GM19452 (cell line): Measurements from ENCODE around the gene SNRNP27.

Experiments
- ATAC-seq: cut with Tn5 transposase; IDR thresholded peaks from one replicate; pipeline ENCODE4 v1.9.1; 2021; ENCODE audit not compliant: unreplicated experiment

The SNRNP27 gene

GRCh38 chr2:69914950-69915945 is 21.5 kb downstream of the SNRNP27 start, which contains the start of gene MXD1:
Gene MXD1, plus strand, starts transcription at chr2:69915109. Its CDS starts 222 bp downstream, at chr2:69915331.
- ATAC-seq: no peak

DNA sequence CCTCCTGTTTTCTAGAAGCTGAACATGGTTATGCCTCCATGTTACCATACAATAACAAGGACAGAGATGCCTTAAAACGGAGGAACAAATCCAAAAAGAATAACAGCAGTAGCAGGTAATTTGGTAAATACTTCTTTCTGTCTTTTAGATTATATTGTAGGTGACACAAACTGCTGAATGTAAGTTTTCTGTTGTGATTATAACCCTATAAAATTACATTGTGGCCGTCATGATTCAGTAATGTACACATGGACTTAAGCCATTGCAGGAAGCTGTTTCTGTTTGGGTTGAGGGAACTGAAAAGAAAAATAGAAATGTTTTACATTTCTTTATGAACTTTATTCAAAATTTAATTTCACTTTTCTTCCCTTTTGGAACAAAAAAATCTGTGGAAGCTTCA is 22.4 kb downstream of the SNRNP27 start:
- ATAC-seq: no peak

GRCh38 chr2:69917852-69918251 is 24.1 kb downstream of the SNRNP27 start:
- ATAC-seq: no peak

DNA sequence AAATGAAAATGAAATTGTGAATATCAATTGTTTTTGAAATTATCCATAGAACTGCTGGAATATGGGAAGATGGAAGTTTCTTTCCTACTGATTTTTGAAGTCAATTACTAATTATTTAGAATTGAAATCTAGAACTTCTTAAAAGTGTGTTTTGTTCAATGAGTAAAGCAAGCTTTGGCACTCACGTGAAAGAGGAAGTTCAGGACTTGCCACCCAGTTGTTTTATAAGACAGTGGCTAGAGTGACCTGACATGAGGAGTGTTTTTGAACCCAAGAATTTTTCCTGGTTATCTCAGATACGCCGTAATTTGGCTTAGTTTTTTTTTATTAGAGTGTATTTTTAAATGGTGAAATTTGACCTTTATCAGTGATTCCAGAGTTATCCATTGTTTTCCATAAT is 24.6 kb downstream of the SNRNP27 start:
- no peak for ATAC-seq

- no peak for ATAC-seq
These were observed 29.4 kb downstream of the SNRNP27 start for GRCh38 chr2:69923116-69923515.

- ATAC-seq: no peak
These were observed 33.2 kb downstream of the SNRNP27 start for GRCh38 chr2:69926849-69927515.

DNA sequence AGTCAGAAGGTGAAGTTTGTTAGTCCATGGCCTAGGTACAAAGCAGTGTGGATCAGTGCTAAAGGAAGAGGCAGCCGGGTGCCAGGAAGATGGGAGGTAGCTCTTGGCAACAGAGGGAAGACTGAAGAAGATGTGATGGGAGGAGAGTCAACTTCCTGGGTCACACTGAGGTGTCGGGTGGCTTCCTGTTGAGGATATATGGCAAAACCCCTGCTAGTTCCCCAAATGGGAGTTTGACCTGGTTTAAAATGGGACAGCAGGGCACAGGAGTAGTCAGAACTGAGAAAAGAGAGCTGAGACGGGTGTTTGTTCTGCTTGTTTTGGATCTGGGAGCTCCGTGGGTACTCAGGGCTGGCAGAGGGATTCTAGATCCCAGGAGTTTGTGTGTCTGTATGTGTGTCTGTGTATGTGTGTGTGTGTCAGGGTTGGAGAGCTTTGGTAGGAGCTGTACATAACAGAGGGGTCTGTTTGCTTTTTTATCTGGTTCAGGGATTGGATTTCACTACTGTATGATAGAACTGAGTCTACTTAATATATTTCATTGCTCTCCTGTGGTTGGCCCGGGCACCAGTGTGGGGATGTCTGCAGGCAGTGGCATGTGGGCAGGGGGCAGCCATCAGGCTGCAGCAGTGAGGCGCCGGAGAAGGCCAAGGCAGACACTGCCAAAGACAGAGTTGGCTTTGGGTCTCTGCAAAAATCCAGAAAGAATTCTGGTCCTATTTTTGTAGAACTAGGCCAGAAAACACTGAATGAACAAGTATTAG is 38.3 kb downstream of the SNRNP27 start:
- no peak for ATAC-seq

DNA sequence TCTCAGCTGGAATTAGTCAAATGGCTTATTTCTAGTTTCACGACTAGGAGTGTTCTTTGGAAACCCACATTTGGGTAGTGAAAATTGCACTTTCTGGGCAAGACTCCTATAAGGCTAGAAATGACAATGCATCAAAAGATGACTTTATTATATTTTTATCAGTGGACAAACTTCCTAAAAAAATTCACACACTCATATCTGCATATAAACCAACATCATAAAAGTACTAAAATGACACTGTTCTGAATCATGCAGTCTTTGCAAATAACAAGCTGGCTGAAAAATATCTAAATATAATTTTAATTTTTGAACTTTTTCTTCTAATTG is 38.8 kb downstream of the SNRNP27 start:
- ATAC-seq: no peak

DNA sequence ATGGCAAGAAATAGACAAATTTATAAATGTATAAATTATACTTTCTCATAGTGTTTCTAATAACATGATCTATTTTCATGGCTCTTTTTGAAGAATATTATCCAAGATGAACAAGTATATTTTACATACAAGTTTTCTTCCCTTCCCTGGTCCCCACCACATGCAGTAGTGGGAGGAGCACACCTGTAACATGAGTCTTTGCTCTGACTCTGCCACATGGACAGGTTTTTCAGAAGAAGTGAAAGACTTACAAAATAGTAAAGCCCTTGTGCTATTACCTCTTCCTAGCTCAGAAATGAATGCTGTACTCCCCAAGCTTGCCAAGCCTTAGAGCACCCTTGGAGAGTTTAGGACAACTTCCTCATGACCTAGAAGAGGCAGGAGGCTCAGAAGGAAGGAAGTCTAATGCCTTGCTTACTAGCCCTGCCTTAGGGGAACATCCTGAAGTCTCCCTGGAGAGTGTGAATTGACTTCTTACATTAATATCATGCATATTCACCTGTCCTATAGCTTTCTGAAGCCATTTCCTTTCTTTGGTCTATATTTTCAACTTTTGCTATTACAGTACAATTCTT is 39.6 kb downstream of the SNRNP27 start:
- no peak for ATAC-seq

GRCh38 chr2:69933839-69934613 is 40.3 kb downstream of the SNRNP27 start:
- ATAC-seq: no peak

DNA sequence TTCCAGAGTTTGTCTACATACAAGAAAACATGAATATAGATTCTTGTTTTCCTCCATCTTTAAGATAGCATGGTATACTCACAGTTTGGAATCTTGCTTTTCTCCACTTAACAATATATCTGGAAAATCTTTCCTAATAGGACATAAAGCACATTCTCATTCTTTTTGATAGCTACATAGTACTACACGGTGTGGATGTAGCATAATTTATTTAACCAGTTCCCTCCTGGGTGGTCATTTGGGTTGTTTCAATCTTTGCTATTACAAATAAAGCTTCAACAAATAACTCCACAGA is 40.8 kb downstream of the SNRNP27 start:
- no peak for ATAC-seq

DNA sequence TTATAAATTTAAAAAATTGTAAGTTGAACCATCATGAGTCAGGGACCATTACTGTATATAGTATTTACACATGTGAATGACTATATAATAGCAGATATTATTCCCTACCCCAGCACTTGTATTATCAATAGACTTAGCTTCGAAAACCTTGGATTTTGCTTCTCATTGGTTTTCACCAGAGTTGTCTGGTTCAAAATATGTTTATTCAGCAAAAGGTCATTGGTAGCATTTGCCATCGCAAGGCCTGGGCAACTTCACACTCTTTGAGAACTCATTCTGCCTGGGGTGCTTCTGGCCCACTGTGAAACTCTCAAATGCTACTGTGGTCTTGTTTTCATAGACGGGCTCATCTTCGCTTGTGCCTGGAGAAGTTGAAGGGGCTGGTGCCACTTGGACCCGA is 41.3 kb downstream of the SNRNP27 start:
- ATAC-seq: no peak

GRCh38 chr2:69936906-69937305 is 43.1 kb downstream of the SNRNP27 start:
- ATAC-seq: no peak

DNA sequence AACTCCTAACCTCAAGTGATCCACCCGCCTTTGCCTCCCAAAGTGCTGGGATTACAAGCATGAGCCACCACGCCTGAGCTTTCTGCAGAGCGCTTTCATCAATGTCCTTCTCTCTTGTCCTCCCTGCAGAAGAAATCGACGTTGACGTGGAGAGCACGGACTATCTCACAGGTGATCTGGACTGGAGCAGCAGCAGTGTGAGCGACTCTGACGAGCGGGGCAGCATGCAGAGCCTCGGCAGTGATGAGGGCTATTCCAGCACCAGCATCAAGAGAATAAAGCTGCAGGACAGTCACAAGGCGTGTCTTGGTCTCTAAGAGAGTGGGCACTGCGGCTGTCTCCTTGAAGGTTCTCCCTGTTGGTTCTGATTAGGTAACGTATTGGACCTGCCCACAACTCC is 44.2 kb downstream of the SNRNP27 start:
- ATAC-seq: no peak

- no peak for ATAC-seq
These were observed 46.0 kb downstream of the SNRNP27 start for GRCh38 chr2:69939722-69940121.

DNA sequence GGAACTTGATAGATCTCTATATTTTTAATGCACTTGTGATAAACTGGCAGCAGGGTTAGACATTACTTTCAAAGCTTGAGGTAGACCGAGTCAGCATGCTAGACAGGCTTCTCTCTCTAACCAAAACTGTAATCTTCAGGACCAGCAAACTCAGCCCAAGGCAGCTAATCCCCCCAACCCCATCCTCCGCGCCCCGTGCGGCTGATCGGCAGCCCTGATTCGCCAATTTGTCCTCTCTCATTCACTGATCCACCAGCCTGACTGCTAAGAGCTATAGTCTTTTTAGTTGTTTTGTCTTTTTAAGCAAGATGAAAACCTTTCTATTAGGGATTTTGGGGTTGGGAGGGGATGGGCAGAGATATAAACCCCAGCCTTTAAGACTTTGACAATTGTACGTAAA is 46.9 kb downstream of the SNRNP27 start:
- ATAC-seq: no peak

GRCh38 chr2:69943000-69943842 is 49.5 kb downstream of the SNRNP27 start:
- ATAC-seq: no peak

GRCh38 chr2:69943843-69944525 is 50.2 kb downstream of the SNRNP27 start:
- ATAC-seq: no peak

- ATAC-seq: no peak
These were observed 51.0 kb downstream of the SNRNP27 start for GRCh38 chr2:69944756-69945155.
